HUES64 (cell line): ENCODE results near the gene SLC66A3. TPM values are rescaled to one million over a fixed set of nuclear protein-coding genes. Genes with fewer than 3 reads are reported as not detected.
A peak's percentile ranks its signal among the peaks of the same experiment; 100 is the strongest.

Experiments used
- H3K27ac ChIP-seq: 2 replicates; pipeline ENCODE4 v1.7.0; 2013; ENCODE audit warnings: low read depth, low read length, inconsistent platforms
- H3K27me3 ChIP-seq: 2 replicates; pipeline ENCODE4 v1.6.1; 2013; ENCODE audit warnings: mild to moderate bottlenecking, low read length; ENCODE audit not compliant: insufficient read depth
- H3K36me3 ChIP-seq: 2 replicates; pipeline ENCODE4 v1.6.1; 2013; ENCODE audit warnings: mild to moderate bottlenecking, low read length; ENCODE audit not compliant: insufficient read depth
- H3K4me1 ChIP-seq: 2 replicates; pipeline ENCODE4 v1.6.1; 2013; ENCODE audit warnings: mild to moderate bottlenecking, low read length, moderate library complexity; ENCODE audit not compliant: insufficient read depth
- H3K4me3 ChIP-seq: 2 replicates; pipeline ENCODE4 v1.5.1; 2013; ENCODE audit warnings: mild to moderate bottlenecking, low read length, moderate library complexity
- H3K9ac ChIP-seq: 2 replicates; pipeline ENCODE4 v1.6.1; 2013; ENCODE audit warnings: mild to moderate bottlenecking, low read depth, low read length
- H3K9me3 ChIP-seq: 2 replicates; pipeline ENCODE4 v1.6.1; 2013; ENCODE audit warnings: low read depth, low read length; ENCODE audit not compliant: insufficient read depth
- WGBS: fragments of 150-250, 120-280 bp; methylation state at CpG from one replicate; pipeline ENCODE4 v1.1.7; 2013; ENCODE audit warnings: missing lambda C conversion rate; 5-methylcytosine and 5-hydroxymethylcytosine counted together
- polyA plus RNA-seq, 2 experiments: library from polyadenylated mRNA; stranded (reverse); fragments of 50-300 nt; gene quantifications; one replicate each; pipeline ENCODE4 v1.2.3, GENCODE V29; 2013

SLC66A3 gene
- 8.5 TPM for polyA plus RNA-seq (2013, experiment 1 of 2)
- 11.5 TPM for polyA plus RNA-seq (2013, experiment 2 of 2)

DNA sequence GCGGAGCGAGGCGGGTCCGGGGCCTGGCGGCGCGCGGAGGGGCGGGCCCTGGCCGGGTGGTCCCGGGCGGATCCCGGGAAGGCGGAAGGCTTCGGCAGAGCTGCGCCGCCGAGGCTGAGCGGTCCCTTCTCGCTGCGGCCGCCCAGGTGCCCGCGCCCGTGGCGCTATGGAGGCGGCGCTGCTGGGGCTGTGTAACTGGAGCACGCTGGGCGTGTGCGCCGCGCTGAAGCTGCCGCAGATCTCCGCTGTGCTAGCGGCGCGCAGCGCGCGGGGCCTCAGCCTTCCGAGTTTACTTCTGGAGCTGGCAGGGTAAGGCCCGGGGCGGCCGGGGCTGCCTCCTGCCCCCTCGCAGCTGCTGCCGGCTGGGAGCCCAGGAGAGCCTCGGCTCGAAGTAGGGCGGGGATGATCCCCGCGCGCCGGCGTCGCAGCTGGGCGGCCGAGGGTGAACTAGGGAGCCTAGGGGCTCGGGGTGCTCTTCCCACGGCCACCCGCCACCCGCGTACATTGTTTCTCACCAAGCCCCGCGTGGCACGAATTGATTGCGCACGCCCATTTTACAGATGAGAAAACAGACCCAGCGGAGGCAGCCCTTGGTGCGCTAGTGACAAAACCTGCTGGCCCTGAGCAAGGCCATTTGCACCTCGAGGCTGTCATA, at the start of gene SLC66A3:
Gene SLC66A3 (plus strand): TSS at position 87 of the 655 bp plus-strand sequence. CDS start 80 bp downstream, at position 167.
- H3K4me1 ChIP-seq: peaks cover 7% of the 10 kb centered on the region; the same call in 1 of the 2 replicates
- 5% methylated on average over 71 of the region's 71 CpGs for WGBS
- no peaks in the 10 kb centered on the region for H3K9me3 ChIP-seq
- H3K36me3 ChIP-seq: no peaks in the 10 kb centered on the region
- peaks cover 47% of the 10 kb centered on the region for H3K27me3 ChIP-seq
- H3K4me3 ChIP-seq: peak within 1 kb of the TSS; percentile 74
- peak within 1 kb of the TSS; percentile 72 for H3K9ac ChIP-seq
- H3K27ac ChIP-seq: peak within 1 kb of the TSS; percentile 75; the same call in 1 of the 2 replicates

DNA sequence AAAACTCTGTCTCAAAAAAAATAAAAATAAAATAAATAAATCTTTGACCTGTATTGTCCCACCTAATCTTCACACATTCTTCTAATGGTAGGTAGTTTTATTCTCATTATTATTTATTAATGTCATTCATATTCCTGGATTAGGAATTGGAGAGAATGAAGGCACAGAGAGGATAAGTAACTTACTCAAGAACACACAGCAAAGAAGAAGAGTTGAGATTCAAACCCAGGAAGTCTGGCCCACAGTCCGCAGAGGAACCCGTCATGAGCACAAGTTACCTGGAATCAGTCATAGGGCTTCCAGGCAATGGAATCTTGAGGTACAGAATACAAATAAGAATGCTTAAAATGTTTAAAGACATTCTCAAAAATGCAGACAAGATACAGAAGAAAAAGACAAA, 46.3 kb upstream of the SLC66A3 start:
- WGBS: 97% methylated on average over 2 of the region's 2 CpGs
- H3K9me3 ChIP-seq: no peaks in the 10 kb centered on the region; the same call in 1 of the 2 replicates
- no peak overlapping the region for H3K9ac ChIP-seq

DNA sequence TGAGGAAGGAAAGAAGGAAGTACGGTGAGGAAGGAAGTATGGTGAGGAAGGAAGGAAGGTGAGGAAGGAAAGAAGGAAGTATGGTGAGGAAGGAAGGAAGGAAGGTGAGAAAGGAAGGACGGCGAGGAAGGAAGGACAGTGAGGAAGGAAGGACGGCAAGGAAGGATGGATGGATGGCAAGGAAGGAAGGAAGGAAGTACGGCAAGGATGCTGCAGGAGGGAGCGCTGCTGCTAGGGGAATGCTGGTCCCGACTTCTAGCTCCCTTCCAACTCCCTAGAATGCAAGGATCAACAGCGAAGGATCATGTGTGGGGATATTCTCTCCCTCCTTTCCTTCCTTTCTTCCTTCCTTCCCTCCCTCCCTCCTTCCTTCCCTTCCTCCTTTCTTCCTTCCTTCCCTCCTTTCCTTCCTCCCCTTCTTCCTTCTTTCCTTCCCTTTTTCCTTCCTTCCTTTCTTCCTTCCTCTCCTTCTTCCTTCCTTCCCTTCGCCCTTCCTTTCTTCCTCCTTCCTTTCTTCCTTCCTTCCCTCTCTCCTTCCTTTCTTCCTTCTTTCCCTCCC, 42.3 kb upstream of the SLC66A3 start:
- 92% methylated on average over 8 of the region's 9 CpGs for WGBS
- Histone ChIP-seq H3K4me3 (no peak overlapping the region), H3K4me1 (no peaks in the 10 kb centered on the region), H3K27ac (no peak overlapping the region), H3K9me3 (no peaks in the 10 kb centered on the region; the same call in 1 of the 2 replicates), H3K27me3 (no peaks in the 10 kb centered on the region), H3K9ac (no peak overlapping the region), H3K36me3 (no peaks in the 10 kb centered on the region)

More for the DNA sequence above, 46.3 kb upstream of the SLC66A3 start:
- Histone ChIP-seq H3K27me3 (no peaks in the 10 kb centered on the region), H3K36me3 (no peaks in the 10 kb centered on the region), H3K4me1 (no peaks in the 10 kb centered on the region), H3K4me3 (no peak overlapping the region), H3K27ac (no peak overlapping the region)

DNA sequence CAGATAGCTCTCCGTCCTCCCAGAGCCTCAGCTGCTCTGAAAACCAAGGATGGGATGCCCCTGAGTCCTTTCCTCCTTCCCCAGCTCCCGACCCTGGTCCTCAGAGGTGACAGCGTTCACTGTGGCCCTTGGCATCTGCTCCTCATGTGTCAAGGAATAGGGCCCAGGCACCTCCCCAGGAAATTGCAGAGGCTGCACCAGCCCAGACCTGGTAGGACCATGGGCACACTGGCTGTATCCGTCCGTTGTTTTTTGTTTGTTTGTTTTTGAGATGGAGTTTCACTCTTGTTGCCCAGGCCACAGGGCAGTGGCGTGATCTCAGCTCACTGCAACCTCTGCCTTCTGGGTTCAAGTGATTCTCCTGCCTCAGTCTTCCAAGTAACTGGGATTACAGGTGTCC, 37.5 kb upstream of the SLC66A3 start:
- 91% methylated on average over 6 of the region's 6 CpGs for WGBS
- H3K27ac ChIP-seq: no peak overlapping the region
- no peak overlapping the region for H3K9ac ChIP-seq
- no peaks in the 10 kb centered on the region for H3K27me3 ChIP-seq
- H3K4me3 ChIP-seq: no peak overlapping the region
- H3K4me1 ChIP-seq: no peaks in the 10 kb centered on the region
- H3K9me3 ChIP-seq: no peaks in the 10 kb centered on the region; the same call in 1 of the 2 replicates
- H3K36me3 ChIP-seq: no peaks in the 10 kb centered on the region

DNA sequence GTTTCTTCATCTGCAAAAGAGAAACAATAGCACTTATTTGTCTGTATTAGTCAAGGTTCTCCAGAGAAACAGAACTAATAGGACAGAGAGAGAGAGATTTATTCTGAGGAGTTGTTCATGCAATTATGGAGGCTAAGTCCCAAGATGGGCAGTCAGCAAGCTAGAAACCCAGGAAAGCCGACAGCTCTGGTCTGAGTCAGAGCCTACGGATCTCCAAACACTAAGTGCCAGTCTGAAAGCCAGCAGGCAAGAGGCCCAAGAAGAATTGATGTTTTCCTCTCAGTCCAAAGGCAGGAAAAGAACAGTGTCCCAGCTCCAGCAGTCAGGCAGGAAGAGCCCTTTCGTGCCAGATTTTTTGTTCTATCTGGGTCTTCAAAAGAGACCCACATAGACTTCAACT, 36.5 kb upstream of the SLC66A3 start:
- no peak overlapping the region for H3K27ac ChIP-seq
- H3K4me1 ChIP-seq: no peaks in the 10 kb centered on the region
- no peaks in the 10 kb centered on the region for H3K9me3 ChIP-seq
- no peak overlapping the region for H3K4me3 ChIP-seq
- WGBS: 90% methylated on average over 3 of the region's 3 CpGs
- H3K36me3 ChIP-seq: no peaks in the 10 kb centered on the region
- H3K27me3 ChIP-seq: no peaks in the 10 kb centered on the region
- no peak overlapping the region for H3K9ac ChIP-seq

DNA sequence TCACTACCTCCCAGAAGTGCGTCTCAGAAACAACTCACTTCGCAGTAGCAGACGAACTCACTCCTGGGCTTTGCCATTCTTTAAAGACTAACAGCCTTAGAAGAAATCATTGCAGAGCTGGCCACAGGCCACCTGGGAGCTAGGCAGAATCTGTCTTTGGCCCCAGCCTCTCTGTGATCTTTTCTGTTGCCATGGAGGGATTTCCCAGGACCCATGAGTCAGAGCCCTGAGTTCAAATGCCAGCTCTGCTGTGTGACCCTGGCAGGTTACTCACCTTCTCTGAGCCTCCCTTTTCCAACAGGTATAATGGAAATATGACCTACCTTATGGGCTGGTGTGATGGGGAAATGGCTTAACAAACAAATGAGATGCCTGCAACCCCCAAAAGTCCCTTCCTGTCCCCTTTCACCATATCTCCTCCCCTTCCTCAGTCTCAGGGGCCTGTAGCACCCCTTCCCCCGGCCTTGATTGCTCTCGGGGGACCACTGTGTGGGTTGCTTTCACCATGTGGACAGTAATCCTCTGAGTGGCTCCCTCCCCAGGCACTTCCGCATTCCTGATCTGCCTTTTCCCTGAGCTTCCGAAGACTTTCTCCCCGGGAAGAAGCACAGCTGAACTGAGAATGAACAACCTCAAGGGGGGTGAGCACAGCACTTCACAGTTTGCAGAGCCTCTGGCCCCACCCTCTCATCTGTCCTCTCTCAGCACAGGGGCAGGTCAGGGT, 34.0 kb upstream of the SLC66A3 start:
- Histone ChIP-seq H3K9me3 (no peaks in the 10 kb centered on the region), H3K4me1 (no peaks in the 10 kb centered on the region), H3K36me3 (no peaks in the 10 kb centered on the region), H3K27ac (no peak overlapping the region), H3K4me3 (no peak overlapping the region), H3K9ac (no peak overlapping the region), H3K27me3 (no peaks in the 10 kb centered on the region)
- WGBS: 62% methylated on average over 8 of the region's 8 CpGs

DNA sequence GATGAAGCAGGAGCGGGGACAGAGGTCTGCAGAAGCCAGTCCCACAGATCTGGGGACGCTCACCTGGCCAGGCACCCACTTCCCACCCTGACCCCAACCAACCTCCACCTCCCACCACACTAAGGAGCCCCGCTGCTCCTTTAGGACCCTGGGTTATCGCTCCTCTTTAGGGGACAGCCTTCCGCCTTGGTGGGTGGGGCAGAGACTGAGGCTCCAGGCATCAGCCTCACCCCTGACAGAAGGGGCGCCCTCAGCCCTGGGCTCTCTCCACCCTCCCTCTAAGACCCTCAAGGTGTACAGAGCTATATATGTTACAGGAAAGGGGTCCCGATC, 33.5 kb upstream of the SLC66A3 start:
- H3K27me3 ChIP-seq: no peaks in the 10 kb centered on the region
- 77% methylated on average over 7 of the region's 7 CpGs for WGBS

DNA sequence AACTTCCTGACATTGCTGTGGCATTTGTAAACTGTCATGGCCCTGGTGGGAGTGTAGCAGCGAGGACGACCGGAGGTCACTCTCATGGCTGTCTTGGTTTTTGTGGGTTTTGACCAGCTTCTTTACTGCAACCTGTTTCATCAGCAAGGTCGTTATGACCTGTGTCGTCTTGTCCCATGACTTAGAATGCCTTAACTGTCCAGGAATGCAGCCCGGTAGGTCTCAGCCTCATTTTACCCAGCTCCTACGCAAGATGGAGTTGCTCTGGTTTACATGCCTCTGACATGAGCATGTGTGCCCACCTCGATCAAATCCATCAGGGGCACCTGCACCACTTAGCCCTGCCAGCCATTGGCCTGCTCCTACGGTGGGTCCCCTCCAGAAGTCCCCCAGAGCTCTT, 32.9 kb upstream of the SLC66A3 start:
- Histone ChIP-seq H3K27ac (no peak overlapping the region), H3K9ac (no peak overlapping the region), H3K9me3 (no peaks in the 10 kb centered on the region), H3K4me3 (no peak overlapping the region), H3K36me3 (no peaks in the 10 kb centered on the region), H3K27me3 (no peaks in the 10 kb centered on the region), H3K4me1 (no peaks in the 10 kb centered on the region)
- 90% methylated on average over 9 of the region's 9 CpGs for WGBS

More for the DNA sequence above, 33.5 kb upstream of the SLC66A3 start:
- H3K27ac ChIP-seq: no peak overlapping the region
- H3K9me3 ChIP-seq: no peaks in the 10 kb centered on the region
- H3K36me3 ChIP-seq: no peaks in the 10 kb centered on the region
- H3K4me3 ChIP-seq: no peak overlapping the region
- H3K9ac ChIP-seq: no peak overlapping the region
- H3K4me1 ChIP-seq: no peaks in the 10 kb centered on the region

DNA sequence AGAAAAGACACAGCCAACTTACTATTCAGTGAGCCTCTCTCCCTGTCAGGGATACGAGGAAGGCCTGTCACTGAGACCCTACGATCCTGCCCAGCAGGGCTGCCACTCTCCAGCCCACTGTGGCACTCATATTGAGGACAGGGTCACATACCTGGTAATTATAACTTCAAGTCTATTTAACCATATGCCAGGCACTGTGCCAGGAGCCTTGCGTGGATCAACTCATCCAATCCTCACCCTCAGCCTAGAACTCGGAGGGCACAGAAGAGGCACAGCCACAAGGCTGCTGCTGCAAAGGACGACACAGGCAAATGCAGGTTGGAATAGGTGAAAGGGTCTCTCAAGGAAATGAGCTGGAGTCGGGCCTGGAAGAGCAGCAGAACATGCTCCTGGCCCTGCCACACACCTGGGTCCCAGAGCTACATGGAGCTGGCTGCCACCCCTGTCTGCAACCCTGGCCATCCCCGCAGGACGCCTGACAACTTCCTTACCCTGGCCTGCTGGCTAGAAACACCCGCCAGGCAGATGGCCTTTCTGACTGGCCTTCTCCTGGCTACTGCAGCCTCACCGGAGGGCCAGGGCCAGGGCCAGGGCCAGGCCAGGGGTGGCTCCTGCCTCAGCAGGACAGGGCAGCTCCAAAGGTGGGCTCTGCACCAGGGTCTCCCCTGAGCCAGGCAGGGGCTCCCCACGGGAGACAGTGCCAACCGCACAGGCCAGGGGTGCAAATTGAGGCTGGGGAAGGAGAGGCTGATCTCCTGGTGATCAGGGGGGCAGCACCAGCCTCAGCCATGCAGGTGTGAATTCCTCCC, 32.1 kb upstream of the SLC66A3 start:
- Histone ChIP-seq H3K27me3 (no peaks in the 10 kb centered on the region), H3K9ac (no peak overlapping the region), H3K27ac (no peak overlapping the region), H3K4me1 (no peaks in the 10 kb centered on the region), H3K36me3 (no peaks in the 10 kb centered on the region), H3K4me3 (no peak overlapping the region), H3K9me3 (no peaks in the 10 kb centered on the region)
- WGBS: 86% methylated on average over 12 of the region's 12 CpGs

DNA sequence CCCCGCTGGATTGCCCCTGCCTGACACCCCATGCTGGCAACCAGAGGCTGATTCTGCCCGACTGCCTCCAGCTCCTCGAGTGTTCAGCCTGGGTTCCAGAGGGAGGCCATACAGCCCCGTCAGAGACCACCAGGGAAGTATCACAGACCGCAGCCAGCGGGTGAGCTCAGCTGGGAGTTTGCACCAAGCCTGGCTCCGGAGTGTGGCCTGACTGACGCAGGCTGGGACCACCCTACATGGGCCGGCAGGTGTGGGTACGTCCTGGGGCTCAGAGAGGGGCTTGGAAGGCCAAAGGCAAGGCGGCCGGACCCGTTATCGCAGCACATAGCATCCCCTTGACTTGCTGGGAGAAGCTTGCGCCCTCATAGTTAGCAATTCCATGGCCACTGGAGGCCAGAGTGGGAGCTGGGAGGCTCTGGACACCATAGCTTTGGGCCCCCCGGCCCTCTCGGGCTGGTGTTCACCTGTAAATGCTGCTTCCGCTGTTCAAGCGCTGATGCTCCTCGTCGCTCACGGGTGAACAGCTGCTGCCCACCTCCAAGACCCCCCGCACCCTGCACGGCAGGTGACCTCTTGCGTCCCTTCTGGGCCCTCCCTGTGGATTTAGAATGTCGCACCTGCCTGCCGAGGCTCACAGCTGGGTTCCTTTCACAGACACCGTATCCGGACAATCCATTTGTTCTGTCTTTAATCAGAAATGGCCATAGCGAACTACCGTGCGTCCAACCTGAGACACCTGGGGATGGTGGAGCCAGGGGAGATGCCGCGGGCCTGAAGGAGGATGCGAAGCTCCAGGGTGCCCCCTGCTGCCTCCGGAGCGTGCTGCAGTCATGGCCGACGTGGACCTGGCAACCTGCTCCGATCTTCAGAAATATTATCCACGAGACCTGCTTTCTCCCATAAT, 31.2 kb upstream of the SLC66A3 start:
- Histone ChIP-seq H3K27ac (no peak overlapping the region), H3K4me3 (no peak overlapping the region), H3K4me1 (no peaks in the 10 kb centered on the region), H3K27me3 (no peaks in the 10 kb centered on the region), H3K9ac (no peak overlapping the region), H3K36me3 (no peaks in the 10 kb centered on the region), H3K9me3 (no peaks in the 10 kb centered on the region)
- 63% methylated on average over 41 of the region's 41 CpGs for WGBS
